GM12891 (cell line): ENCODE results near the gene DMRTC2.

Source experiments
- POLR2A ChIP-seq: IDR thresholded peaks from 2 replicates; pipeline ENCODE4 v1.6.1; 2011; ENCODE audit warnings: low read depth, low read length, control low read depth
- POLR2AphosphoS5 ChIP-seq: IDR thresholded peaks from 2 replicates; pipeline ENCODE4 v1.6.1; 2011; ENCODE audit warnings: low read depth, low read length, control low read depth

GRCh38 chr19:41811981-41812380 lies 32.9 kb upstream of the DMRTC2 start:
- TF ChIP-seq POLR2A (no peak), POLR2AphosphoS5 (no peak)
